Iris pigment epithelial cell (primary cell): ENCODE results near the gene KIT.
A peak's percentile ranks its signal among the peaks of the same experiment; 100 is the strongest.

Source experiments
- DNase-seq: peaks from one replicate; pipeline ENCODE4 v3.0.0-alpha.2; 2011; ENCODE audit warnings: low read depth

Gene KIT

GRCh38 chr4:54661169-54661568, 3.4 kb downstream of the KIT start:
- DNase-seq = peak; percentile 50

GRCh38 chr4:54661686-54662085, 3.9 kb downstream of the KIT start:
- DNase-seq = peak; percentile 91

DNA sequence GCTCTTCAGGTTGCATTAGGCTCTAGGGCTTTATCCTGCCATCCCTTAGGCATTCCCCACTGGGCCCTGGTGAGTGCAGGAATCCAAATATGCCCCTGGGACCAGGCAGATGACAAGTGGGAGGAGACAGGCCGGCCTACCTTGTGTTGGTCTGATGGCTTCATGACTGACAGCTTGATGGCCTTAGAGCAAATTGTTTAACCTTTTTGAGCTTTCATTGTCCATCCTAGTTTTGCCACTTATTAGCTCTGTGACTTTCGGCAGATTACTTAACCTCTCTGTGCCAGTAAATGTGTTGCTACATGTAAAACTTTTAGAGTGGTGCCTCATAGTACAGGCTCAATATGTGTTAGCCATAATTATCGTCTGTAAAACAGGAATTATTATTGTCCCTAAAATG, 4.4 kb downstream of the KIT start:
- no peak for DNase-seq

DNA sequence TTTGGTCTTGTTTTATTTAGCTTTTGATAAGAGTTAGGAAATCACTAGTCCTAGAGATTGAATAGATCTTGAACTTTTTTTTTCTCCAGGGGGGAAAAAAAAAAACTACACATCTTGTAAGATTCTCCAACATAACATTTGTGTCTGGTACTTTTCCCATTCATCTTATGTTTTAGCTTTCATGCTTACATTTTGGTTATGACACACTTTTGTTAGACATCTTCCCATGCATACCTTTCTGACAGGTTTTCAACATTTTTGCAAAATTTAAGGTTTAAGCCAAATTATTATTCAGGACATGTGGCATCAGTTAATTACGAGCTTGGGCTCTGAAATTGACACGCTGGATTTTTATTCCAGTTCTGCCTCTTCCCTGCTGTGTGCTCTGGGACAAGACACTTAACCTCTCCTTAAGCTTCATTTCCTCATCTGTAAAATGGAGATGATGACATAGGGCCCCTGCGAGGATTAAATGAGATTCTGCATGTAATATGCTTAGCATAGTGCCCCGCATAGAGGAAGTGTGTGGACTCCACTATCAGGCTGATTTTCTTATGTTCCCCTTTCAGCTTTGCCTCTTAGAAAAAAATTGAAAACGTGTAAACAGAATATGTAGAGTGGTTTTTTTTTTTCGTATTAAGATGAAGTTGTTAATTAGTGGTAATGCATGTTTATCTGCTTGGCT, 5.3 kb downstream of the KIT start:
- DNase-seq = no peak

DNA sequence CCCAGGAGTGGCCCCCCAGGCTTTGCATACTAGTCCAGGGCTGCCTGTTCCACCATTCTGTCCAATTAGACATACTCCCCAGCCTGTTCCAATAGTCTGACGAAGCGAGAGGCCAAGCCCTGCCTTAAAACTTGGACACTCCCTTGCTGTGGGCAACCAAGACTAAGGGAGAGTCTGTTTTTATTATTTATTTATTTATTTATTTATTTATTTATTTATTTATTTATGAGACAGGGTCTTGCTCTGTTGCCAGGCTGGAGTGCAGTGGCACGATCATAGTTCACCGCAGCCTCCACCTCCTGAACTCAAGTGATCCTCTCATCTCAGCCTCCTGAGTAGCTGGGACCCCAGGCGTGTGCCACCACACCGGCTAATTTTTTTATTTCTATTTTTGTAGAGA, 6.6 kb downstream of the KIT start:
- no peak for DNase-seq

DNA sequence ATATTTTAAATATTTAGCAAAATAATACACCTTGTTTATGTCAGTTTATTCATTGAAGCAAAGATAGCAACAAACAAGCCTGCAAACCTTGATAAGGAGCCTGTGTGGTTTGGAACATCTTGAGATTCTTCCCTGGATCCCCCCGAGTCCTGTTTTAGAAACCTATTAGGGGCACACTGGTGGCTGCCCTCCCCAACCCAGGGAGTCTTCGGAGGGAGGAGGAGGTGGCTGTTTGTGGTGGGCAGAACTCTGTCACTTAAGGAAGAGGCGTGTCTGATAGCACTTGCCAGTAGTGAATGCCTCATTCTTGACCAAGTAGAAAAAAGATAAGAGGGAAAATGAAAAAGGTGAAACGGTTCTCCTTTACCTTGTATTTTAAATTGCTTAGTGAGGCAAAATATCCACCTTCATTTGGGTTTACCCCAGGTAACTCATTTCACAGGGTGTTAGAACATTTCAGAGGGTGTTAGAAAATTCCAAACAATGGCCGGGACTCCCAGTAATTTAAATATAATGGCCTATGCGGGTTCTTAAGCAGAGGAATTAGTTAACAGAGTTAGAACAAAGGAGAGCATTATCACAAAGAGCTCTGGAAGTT, 10.4 kb downstream of the KIT start:
- DNase-seq = no peak

DNA sequence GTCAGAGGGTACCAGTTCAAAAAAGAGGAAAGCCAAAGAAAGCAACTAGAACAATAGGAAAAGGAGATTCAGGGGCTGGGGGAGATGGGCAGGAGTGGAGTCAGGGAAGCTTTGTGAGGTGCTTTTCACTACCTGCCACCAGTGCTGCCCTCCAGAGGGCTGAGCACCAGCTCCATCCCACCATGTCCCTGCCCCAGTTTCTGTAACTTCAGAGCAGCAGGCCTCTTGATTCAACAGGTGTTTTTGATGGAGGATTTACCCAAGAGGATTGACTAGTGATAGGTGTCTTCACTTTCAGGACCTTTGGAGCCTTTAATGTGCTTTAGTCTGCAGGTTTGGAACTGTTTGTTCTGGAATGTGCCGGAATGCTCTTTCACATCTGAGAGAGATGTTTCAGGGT, 12.1 kb downstream of the KIT start:
- no peak for DNase-seq

DNA sequence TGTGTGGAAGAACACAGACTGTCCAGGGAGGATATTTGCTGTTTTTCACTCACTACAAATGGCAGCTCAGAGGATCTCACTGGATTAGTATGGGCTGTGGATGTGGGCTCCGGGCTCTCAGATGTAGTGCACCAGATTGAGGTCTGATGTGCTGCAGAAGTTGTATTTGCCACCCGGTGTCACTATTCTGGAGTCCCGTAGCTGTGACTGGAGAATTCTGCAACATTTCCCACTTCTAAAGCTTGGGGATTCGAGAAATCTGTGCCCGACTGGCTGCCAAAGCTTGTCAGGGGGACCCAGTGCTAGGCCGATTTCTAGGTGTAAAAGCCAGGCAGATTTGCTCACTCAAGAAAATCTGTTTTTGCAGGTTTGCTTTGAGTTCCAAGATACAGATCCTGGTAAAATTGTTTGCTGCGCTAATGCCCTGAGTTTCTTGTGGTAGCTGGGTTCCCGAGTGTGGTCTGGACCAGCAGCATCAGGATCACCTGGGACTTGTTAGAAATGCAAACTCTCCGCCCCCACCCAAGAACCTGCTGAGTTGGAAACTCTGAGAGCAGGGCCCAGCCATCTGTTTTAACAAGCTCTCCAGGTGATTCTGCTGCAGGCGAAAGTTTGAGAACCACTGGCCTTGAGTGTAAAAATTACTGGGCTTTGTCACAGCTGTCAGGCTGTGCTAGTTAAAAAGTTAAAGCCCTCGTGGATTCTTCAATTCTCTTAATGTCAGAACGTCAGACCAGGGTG, 18.1 kb downstream of the KIT start:
- no peak for DNase-seq

DNA sequence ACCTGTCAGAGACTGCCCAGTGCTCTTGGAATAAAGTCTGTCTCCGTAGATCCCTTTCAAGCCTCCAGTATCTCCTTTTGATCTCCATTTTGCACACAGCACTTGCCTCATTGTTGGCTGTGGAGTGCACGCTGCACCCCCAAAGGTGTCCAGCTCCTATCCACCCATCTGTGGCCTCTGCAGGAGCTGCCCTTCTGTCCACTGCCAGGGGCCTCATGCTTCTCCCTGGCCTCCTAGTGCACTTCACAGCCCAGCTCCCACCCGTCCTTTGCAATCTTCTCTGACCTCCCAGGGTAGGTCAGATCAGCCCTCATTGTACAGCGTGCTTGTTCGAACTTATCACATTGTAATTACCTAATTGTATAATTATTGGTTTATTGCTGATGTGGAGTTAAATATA, 18.9 kb downstream of the KIT start:
- DNase-seq = no peak

DNA sequence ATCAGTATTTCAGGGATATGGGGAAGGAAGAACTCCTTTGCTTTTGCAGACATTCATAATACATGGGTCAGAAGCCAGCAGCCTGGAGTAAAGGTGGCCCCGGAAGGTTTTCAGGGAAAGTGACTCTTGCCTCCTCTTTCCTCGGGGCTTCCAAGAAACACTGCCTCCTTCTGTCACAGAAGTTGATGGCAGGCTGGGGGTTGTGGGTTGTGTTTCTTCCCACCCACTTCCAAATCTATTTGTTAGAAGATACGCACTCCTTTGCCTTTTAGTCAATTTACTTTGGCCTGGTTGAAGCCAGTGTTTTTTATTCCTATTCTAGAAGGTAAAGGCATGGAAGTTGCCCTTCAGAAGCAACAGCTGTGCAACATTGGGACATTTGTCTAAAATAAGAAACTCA, 19.7 kb downstream of the KIT start:
- no peak for DNase-seq

DNA sequence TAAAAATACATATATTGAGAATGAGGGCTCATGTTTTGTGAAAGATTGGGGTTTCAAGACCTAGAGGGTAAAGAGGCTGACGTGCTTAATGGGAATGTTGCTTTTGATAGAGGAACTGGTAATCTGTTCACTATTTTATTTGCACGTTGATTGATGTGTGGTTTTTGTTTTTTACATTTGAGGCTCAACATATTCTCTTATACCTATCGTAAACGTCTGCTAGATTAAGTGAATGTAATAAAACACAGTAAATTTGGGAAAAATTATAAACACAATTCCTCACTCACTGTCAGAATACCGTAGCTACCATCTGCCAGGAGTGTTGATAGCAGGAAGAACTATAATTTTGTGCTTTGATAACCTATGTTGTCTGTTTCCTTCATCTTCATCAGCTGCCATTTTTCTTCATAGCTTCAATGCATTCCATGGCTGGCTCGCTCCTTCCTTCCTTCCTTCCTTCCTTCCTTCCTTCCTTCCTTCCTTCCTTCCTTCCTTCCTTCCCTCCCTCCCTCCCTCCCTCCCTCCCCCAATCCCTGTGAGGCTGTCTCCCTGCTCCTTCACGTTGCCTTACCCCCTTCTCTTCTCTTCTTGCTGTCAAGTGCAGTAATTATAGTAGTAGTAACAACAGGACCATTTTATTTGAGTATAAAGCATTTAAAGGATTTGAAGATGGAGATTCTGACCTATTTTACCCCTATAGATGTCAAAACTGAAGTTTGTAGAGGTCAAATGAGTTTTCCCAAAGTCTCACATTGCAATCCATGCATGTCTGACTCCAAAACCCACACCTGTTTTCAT, 20.3 kb downstream of the KIT start:
- no peak for DNase-seq

- no peak for DNase-seq
Measured at GRCh38 chr4:54678826-54679225, 21.1 kb downstream of the KIT start.

DNA sequence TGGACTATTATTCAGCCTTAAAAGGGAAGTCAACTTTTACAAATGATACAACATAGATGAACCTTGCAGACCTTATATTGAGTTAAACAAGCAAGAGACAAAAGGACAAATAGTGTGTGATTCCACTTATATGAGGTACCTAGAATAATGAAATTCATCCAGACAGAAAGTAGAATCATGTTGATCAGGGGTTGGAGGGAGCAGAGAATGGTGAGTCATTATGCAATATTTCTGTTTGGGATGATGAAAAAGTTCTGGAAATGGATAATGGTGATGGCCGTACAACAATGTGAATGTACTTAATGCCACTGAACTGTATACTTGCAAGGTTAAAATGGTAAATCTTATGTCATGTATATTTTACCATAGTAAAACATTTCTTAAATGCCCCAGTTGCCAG, 22.1 kb downstream of the KIT start:
- no peak for DNase-seq

GRCh38 chr4:54683616-54684346, 26.0 kb downstream of the KIT start:
- DNase-seq = no peak

- no peak for DNase-seq
Measured at GRCh38 chr4:54685810-54686209, 28.1 kb downstream of the KIT start.

DNA sequence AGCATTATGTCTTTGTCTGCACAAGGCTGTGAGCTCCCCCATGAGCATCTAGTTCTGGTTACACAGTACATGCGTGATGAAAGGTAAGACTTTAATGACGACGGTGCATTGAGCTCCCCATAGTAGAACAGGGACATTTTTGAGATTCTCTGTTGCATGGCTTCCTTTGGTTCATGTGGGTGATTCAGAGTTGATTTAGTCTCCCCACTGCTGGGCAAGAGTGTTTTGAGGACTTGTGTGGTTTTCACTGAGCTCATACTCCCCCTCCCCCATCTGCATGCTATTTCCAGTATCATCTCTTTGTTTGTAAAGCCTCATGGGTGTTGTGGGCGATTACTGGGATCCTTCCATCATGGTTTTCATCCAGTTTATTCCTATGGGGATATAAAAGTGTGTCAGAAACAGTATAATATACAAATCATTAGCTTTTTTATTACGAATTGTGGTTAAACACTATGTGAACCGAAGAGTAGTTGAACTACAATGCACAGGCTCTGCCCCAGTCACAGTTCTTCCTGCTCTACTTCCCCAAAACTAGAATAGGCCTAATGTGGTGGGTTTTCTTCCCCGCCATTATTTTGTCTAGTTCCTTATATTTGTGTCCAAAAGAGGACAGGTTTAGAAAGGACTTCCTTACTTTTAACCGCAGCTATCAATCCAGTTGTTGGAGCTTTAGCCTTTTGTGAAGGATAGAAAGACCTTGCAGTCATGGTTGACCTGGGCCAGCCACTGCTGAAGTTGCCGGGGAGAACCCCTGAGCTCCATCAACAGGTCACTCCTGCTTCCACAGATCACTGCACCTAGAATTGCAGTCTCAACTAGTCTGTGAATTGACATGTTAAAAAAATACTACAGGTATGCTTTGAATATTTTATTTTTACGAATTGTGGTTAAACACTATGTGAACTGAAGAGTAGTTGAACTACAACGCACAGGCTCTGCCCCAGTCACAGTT, 30.4 kb downstream of the KIT start:
- no peak for DNase-seq

DNA sequence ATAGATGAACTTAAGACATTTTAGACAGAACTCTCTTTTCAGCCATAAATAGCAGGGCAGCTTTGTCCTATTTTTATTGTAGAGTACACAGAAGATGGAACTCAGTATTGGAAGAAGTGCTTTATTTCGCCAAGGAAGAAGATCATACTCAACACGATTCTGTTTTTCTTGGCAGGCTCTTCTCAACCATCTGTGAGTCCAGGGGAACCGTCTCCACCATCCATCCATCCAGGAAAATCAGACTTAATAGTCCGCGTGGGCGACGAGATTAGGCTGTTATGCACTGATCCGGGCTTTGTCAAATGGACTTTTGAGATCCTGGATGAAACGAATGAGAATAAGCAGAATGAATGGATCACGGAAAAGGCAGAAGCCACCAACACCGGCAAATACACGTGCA, 37.6 kb downstream of the KIT start:
- DNase-seq = no peak

- DNase-seq = no peak
Measured at GRCh38 chr4:54695788-54696187, 38.0 kb downstream of the KIT start.

GRCh38 chr4:54696649-54697048, 38.9 kb downstream of the KIT start:
- no peak for DNase-seq

DNA sequence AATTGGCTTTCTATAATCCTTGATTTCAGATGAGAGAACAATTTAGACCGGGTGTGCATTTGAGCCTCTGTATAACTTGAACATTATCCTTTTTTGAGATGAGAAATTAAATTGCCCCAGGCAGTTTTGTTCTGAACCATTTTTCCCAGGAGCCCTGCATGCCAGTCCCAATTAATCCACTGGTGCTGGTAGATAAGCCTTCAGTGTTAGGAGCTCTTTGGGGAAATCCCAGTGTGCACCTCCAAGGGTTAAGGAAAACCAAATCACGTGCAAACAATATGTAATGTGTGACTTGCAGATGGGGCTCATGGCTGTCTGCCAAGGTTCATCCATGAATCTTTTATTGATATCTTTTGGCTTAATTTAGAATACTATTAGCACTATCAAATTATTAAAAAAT, 43.2 kb downstream of the KIT start:
- DNase-seq = no peak

DNA sequence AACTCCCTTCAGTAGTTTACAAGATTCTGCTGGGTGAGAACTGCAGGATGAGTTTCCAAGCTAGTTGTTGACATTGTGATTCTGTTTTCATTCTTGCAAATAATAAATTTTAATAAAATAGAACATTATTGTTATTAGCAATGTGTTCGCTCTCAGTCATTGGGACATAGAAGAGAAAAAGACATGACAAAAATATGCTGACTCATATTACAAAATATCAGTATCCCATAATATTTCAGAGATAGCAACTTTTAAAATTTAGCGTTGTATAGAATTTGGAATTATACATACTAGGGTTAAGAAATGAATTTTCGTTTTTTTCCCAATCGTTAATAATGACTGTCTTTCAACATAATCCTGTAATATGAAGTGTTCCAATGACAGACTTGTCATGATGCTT, 45.4 kb downstream of the KIT start:
- DNase-seq = no peak
